Measurements from ENCODE around the gene ARMC5.

GRCh38 chr16:31513126-31513525 lies 53.8 kb downstream of the ARMC5 start:
- TF ChIP-seq CTCF (IDR thresholded peaks at IDR 0.05; ENCODE audit: low read length) (no peak), EZH2phosphoT487 (IDR thresholded peaks at IDR 0.05; ENCODE audit: low read length) (no peak)
